GM12892 (cell line): ENCODE results near the gene DPP6.

Experiments
- POLR2A ChIP-seq: IDR thresholded peaks from 2 replicates; pipeline ENCODE4 v1.6.1; 2011; ENCODE audit warnings: low read depth, low read length, control low read depth
- POLR2AphosphoS5 ChIP-seq: IDR thresholded peaks from 2 replicates; pipeline ENCODE4 v1.6.1; 2011; ENCODE audit warnings: low read depth, low read length, control low read depth
- TAF1 ChIP-seq: IDR thresholded peaks from 2 replicates; pipeline ENCODE4 v1.6.1; 2011; ENCODE audit warnings: low read depth, mild to moderate bottlenecking, control low read depth, low read length, borderline replicate concordance

DNA sequence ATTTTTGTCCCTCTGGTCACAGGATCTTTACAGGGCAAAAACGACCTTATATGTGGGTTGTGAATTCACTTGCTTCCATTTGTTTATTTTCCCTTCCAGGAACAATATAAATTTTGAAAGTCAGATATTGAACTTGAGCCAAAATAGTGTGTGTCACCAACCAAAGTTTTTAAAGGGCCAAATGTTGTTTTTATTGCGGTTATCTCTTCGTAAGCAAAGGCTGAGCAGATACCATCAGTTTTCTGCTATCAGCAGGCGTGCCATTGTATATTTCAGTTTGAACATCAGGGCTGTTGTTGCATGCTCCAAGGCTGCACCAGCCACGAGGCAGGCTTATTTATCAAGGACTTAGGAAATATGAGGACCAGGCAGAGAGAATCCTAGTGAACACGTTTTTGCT, 790.4 kb downstream of the DPP6 start:
- no peak for TF ChIP-seq POLR2A
- TF ChIP-seq TAF1: no peak
- no peak for TF ChIP-seq POLR2AphosphoS5
